Esophagus (tissue), 2 donors: Measurements from ENCODE around the gene UBTD2. TPM values are rescaled to one million over a fixed set of nuclear protein-coding genes. Genes with fewer than 3 reads are reported as not detected.

Experiments
- H3K27ac ChIP-seq, 2 donors: one replicate each; pipeline ENCODE4 v1.5.1; 2013; ENCODE audit warnings: low read depth in 2 of 2, mild to moderate bottlenecking in 2 of 2, inconsistent platforms in 1 of 2, low read length in 1 of 2, moderate library complexity in 1 of 2
- H3K27me3 ChIP-seq, 2 donors: one replicate each; pipeline ENCODE4 v1.6.1; 2013; ENCODE audit warnings: low read length in 2 of 2, control low read depth in 1 of 2, mild to moderate bottlenecking in 1 of 2; ENCODE audit not compliant: insufficient read depth in 2 of 2, control insufficient read depth in 1 of 2
- H3K36me3 ChIP-seq, 2 donors: one replicate each; pipeline ENCODE4 v1.6.1; 2013; ENCODE audit warnings: low read length in 1 of 2; ENCODE audit not compliant: control insufficient read depth in 2 of 2, insufficient read depth in 2 of 2
- H3K4me1 ChIP-seq, 2 donors: one replicate each; pipeline ENCODE4 v1.6.1; 2013; ENCODE audit warnings: low read length in 1 of 2; ENCODE audit not compliant: control insufficient read depth in 2 of 2, insufficient read depth in 2 of 2
- H3K4me3 ChIP-seq, 2 donors: one replicate each; pipeline ENCODE4 v1.5.1; 2013; ENCODE audit warnings: low read length in 2 of 2, mild to moderate bottlenecking in 2 of 2, low read depth in 1 of 2, moderate library complexity in 1 of 2
- H3K9me3 ChIP-seq, 2 donors: one replicate each; pipeline ENCODE4 v1.6.1; 2013; ENCODE audit warnings: mild to moderate bottlenecking in 2 of 2, low read depth in 1 of 2, low read length in 1 of 2, moderate library complexity in 1 of 2; ENCODE audit not compliant: control insufficient read depth in 2 of 2, insufficient read depth in 1 of 2
- WGBS, 2 donors: extraction: QIAGEN DNeasy Blood & Tissue Kit; methylation state at CpG; one replicate each; pipeline ENCODE4 v1.1.7; 2013; 5-methylcytosine and 5-hydroxymethylcytosine counted together
- polyA plus RNA-seq, 2 donors: library from polyadenylated mRNA; stranded (reverse); fragments of 200-250 nt; gene quantifications; one replicate each; pipeline ENCODE4 v1.2.3, GENCODE V29; 2013
- donor health status: healthy with polysubstance abuse.
- donor health status: Bipolar disorder and iron deficiency.

UBTD2 gene
- polyA plus RNA-seq, 2 donors = 5.8 to 6.5 TPM

DNA sequence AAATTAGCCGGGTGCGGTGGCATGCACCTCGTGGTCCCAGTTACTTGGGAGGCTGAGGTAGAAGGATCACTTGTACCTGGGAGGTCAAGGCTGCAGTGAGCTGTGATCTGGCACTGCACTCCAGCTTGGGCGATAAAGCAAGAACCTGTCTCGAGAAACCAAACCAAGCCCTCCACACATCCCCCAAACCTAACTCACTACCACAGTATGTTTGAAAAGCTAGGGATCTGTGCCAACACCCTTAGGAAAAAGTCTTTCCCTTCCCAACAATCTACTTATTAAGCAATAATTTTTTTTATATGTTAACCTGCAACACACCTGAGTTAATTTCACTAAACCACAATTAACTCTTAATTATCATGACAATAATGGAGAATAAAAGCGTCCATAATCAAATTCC is 2.2 kb downstream of the UBTD2 start:
- H3K9me3 ChIP-seq = no peaks in the 10 kb centered on the region
- WGBS, 2 donors = 65 to 72% methylated on average over 6 of the region's 6 CpGs
- no peaks in the 10 kb centered on the region for H3K27me3 ChIP-seq
- peak overlapping the region in 1 of 2 donors; percentile 39 for H3K27ac ChIP-seq
- no peak overlapping the region for H3K4me3 ChIP-seq
- H3K4me1 ChIP-seq = peaks cover 0 to 4% of the 10 kb centered on the region in 2 donors
- no peaks in the 10 kb centered on the region for H3K36me3 ChIP-seq

DNA sequence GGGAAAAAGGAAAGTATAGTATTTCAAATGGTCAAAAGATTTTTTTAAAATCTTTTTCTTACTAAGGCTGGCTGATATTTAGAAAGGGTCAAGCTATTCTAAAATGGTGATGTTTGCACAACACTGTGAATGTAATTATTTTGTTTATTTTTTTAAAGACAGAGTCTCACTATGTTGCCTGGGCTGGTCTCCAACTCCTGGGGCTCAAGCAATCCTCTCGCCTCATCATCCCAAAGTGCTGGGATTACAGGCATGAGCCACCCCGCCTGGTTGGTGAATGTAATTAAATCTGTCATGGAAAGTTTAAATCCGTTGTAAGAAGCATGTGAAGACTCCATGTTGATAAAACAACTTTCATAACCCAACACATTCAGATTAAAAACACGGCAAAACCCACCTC is 2.6 kb downstream of the UBTD2 start:
- Histone ChIP-seq H3K27me3 (no peaks in the 10 kb centered on the region), H3K4me1 (peaks cover 0 to 4% of the 10 kb centered on the region in 2 donors), H3K4me3 (no peak overlapping the region), H3K27ac (no peak overlapping the region), H3K36me3 (no peaks in the 10 kb centered on the region), H3K9me3 (no peaks in the 10 kb centered on the region)
- WGBS, 2 donors = 48 to 49% methylated on average over 4 of the region's 4 CpGs

DNA sequence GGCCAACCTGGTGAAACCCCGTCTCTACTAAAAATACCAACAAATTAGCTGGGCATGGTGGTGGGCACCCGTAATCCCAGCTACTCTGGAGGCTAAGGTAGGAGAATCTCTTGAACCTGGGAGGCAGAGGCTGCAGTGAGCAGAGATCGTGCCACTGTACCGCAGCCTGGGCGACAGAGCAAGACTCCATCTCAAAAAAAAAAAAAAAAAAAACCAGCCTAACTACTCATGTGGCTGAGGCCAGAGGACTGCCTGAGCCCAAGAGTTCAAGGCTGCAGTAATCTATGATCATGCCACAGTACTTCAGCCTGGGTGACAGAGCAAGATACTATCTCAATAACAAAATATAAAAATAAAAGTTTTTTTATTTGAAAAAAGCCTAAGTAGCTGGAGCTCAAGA is 3.2 kb downstream of the UBTD2 start:
- H3K4me3 ChIP-seq = no peak overlapping the region
- no peak overlapping the region for H3K27ac ChIP-seq
- no peaks in the 10 kb centered on the region for H3K9me3 ChIP-seq
- no peaks in the 10 kb centered on the region for H3K27me3 ChIP-seq
- WGBS, 2 donors = 90 to 96% methylated on average over 5 of the region's 5 CpGs
- H3K4me1 ChIP-seq = peaks cover 0 to 4% of the 10 kb centered on the region in 2 donors
- H3K36me3 ChIP-seq = no peaks in the 10 kb centered on the region

DNA sequence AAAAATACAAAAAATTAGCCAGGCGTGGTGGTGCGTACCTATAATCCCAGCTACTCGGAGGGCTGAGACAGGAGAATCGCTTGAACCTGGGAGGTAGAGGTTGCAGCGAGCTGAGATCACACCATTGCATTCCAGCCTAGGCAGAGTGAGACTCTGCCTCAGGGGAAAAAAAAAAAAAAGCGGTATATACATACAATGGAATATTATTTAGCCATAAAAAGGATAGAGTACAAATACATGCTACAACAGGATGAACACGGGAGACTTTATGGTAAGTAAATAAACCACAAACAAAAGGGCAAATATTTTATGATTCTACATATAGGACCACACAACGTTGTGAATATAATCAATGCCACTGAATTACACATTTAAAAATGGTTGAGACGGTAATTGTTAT is 5.2 kb downstream of the UBTD2 start:
- WGBS, 2 donors = 96 to 97% methylated on average over 9 of the region's 9 CpGs
- Histone ChIP-seq H3K27ac (no peak overlapping the region), H3K9me3 (no peaks in the 10 kb centered on the region), H3K36me3 (no peaks in the 10 kb centered on the region), H3K27me3 (no peaks in the 10 kb centered on the region), H3K4me3 (no peak overlapping the region), H3K4me1 (peaks cover 0 to 4% of the 10 kb centered on the region in 2 donors)

DNA sequence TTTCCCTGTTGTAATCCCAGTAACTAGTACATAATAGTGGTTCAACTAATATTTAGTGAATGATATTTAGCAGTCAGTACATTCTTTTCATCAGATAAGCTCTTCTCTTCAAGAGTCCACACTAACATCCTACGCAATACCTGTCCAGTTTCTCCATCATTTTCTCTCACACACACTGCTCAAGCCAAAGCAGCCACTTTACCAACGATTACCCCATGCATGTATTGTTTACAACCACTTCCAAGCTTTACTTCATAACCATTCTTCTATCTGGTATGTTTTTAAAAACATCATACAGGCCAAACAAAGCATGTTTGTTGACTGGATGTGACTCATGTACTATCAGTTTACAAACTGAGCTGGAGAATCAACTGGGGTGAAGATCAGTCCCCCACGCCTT is 7.3 kb downstream of the UBTD2 start:
- Histone ChIP-seq H3K4me1 (peaks cover 0 to 3% of the 10 kb centered on the region in 2 donors), H3K27me3 (no peaks in the 10 kb centered on the region), H3K9me3 (no peaks in the 10 kb centered on the region), H3K4me3 (no peak overlapping the region), H3K27ac (no peak overlapping the region), H3K36me3 (no peaks in the 10 kb centered on the region)
- WGBS, 2 donors = 83 to 87% methylated on average over 3 of the region's 3 CpGs

DNA sequence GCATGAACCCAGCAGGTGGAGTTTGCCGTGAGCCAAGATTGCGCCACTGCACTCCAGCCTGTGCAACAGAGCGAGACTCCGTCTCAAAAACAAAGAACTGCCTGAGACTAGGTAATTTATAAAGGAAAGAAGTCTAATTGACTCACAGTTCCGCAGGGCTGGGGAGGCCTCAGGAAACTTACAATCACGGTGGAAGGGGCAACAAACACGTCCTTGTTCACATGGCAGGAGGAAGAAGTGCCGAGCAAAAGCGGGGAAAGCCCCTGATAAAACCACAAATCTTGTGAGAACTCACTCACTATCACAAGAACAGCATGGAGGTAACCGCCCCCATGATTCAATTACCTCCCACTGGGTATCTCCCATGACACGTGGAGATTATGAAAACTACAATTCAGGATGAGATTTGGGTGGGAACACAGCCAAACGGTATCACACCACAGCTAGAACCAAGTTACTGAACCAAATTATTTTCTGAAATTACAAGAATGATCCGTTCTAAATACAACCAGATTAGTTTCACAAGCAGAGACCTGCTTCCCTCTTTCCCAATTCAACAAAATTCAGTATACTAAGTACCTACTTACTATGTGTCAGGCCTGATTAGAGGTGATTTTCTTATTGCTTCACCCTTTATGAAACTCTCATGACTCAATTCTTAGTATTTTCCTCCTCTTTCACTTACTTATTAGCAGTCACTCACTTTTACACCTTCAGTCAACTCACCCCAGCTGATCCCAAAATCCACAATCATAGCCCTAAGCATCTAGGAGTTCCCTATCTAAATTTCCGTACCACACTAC is 8.4 kb downstream of the UBTD2 start:
- Histone ChIP-seq H3K4me1 (no peaks in the 10 kb centered on the region), H3K36me3 (no peaks in the 10 kb centered on the region), H3K4me3 (no peak overlapping the region), H3K27ac (peak overlapping the region; percentile 68 to 71), H3K27me3 (no peaks in the 10 kb centered on the region), H3K9me3 (no peaks in the 10 kb centered on the region)
- 47 to 61% methylated on average over 14 of the region's 14 CpGs for WGBS, 2 donors

DNA sequence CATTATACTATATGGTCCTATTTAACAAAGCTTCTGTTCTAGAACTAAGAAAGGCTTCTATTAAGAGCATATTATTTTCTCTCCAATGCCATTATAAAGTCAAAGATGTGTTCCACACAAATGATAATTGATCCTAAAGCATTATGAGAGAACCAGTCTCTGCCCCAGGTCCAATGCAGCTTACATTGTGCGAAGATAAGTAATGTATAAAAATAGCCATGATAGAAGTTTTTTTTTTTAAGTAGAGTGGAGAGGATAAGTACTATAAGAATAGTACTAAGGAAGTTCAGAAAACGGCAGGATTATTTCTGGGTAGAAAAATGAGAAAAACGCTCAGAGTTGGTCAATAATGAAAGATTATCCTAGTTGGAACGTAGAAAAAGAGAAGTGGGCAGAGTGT is 15.6 kb downstream of the UBTD2 start:
- H3K4me3 ChIP-seq = no peak overlapping the region
- no peaks in the 10 kb centered on the region for H3K36me3 ChIP-seq
- no peaks in the 10 kb centered on the region for H3K9me3 ChIP-seq
- no peak overlapping the region for H3K27ac ChIP-seq
- H3K27me3 ChIP-seq = no peaks in the 10 kb centered on the region
- no peaks in the 10 kb centered on the region for H3K4me1 ChIP-seq
- WGBS, 2 donors = 81% methylated on average over 4 of the region's 4 CpGs

DNA sequence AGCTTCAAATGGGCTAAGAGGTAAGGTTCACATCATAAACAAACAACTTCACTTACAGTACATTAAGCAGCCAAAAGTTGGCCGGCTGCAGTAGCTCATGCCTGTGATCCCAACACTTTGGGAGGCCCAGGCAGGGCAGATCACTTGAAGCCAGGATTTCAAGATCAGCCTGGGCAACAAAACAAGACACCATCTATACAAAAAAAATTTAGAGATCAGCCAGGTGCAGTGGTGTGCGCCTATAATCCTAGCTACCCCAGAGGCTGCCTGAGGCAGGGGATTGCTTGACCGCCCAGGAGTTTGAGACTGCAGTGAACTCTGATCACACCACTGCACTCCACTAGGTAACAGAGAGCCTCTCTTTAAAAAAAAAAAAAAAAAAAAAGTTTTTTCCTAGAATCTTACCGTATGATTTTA is 16.9 kb downstream of the UBTD2 start:
- no peaks in the 10 kb centered on the region for H3K4me1 ChIP-seq
- H3K27me3 ChIP-seq = no peaks in the 10 kb centered on the region
- H3K36me3 ChIP-seq = no peaks in the 10 kb centered on the region
- H3K9me3 ChIP-seq = no peaks in the 10 kb centered on the region
- H3K27ac ChIP-seq = peak overlapping the region in 1 of 2 donors; percentile 22
- H3K4me3 ChIP-seq = no peak overlapping the region
- WGBS, 2 donors = 72 to 77% methylated on average over 4 of the region's 4 CpGs

DNA sequence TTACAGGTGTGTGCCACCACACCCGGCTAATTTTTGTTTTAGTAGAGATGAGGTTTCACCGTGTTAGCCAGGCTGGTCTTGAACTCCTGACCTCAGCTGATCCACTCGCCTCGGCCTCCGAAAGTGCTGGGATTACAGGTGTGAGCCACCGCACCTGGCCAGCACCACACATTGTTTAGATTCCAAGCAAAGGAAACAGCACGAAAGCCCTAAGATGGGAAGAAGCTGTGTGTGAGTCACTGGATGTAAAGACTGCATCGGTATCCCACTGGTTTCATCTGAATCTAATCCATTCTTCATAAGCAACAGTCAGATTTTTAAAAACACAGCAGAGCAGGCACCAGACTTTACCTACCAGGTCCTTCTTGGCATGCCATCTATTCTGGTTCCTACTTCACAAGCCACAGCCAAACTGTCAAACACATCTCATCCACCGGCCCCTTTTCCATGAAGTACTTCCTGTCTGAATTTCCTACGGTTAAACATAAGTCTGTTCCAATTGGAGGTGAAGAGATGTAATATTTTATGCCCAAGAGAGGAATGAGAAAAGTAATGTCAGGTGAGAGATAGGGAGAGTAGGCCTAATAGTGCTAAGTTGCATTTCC is 17.4 kb downstream of the UBTD2 start:
- no peaks in the 10 kb centered on the region for H3K9me3 ChIP-seq
- 79% methylated on average over 10 of the region's 10 CpGs for WGBS, 2 donors
- H3K36me3 ChIP-seq = no peaks in the 10 kb centered on the region
- no peak overlapping the region for H3K27ac ChIP-seq
- no peak overlapping the region for H3K4me3 ChIP-seq
- H3K27me3 ChIP-seq = no peaks in the 10 kb centered on the region
- no peaks in the 10 kb centered on the region for H3K4me1 ChIP-seq
